ENCODE measurements around the gene KLHL26.
A peak's percentile ranks its signal among the peaks of the same experiment; 100 is the strongest.

The KLHL26 gene

DNA sequence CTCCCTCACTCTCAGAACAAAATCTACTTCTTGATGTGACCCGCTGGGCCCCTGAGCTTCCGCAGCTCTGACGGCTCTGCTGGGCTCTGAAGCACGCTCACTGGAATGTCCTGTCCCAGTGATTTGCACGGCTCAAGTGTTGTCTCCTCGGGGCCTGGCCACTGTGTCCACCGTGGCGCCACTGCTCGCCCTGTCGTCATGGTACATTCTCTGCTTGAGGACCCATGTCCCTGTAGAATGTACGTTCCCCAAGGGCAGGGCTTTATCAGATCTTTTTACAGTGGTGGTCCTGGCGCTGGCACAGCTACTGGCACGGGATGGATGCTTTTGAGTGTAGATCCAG, 12.1 kb downstream of the KLHL26 start:
- DNase-seq (ENCODE audit: low read depth): peak; percentile 43

DNA sequence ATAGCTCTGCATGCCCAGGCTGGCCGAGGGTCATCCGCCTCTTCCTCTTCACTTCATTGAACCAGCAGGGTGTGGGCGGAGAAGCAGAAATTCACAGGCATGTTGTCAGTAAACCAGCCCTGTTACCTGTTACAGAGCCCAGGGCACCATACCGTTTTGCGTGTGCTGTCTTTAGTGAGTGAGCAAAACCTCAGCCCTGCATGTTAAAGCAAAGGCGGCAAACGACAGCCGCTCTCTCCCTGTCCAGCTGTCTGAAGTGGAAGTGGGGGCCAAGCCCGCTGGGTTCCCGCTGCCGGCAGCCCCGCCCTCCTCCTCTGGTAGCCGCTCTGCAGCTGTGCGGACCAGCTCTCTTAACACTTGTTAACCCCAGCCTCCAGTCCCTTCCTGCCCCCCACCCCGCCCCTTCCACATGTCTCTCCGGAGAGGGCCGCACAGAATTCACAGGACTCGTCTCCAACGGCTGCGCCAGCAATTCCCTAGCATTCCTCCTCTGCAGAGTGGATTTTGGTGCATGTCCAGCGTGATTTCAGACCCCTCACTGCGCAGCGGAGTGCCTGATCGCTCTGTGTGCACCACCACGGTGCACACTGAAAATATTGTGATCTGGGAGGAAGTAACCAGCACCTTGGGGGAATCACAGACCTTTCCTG, 12.7 kb downstream of the KLHL26 start:
- DNase-seq (ENCODE audit: low read depth): peak; percentile 51

DNA sequence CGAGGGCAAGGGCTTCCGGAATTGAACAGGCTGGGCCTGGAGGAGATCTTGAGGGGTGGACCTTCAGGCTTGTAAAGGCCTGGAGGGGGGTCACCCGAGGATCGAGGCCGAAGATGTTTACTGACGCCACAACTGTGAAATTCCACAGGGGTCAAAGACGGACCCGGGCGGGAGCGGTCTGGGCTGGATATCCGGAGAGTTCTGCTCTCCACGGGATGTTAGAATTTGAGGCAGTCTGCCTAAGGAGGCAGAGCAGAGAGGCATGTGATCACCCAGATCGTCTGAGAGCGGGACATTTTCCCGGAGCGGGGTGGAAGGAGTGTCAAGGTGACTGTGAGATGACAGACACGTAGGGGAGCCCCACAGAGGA, 13.2 kb downstream of the KLHL26 start:
- peak; percentile 83 for DNase-seq (ENCODE audit: low read depth)

DNA sequence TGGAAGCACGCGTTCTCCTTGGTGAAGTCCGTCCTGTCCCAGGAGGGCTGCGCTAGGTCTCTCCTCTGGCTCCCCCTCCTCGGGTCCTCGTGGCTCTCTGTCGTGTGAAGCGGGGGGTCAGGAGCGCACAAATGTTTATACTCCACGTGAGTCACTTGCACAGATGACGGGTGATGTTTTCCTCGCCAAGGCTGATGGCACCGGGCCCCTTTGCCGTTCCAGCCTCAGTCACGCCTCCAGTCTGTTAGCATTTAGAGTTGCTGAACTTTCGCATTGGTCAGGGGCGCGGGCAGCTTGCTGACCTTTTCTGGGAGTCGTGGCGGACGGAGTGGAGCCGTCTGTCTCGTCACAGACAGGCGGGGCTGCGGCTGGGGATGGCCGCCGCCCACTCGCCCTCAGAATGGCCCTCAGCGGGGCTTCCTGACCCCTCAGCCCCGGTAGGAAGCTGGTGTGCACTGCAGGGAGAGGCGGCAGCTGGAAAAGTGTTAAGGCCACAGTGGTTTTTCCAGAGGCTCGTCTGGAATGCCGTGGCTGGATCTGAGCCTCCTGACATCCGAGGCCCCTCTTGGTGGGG, 13.7 kb downstream of the KLHL26 start:
- peak; percentile 94 for DNase-seq (ENCODE audit: low read depth)

DNA sequence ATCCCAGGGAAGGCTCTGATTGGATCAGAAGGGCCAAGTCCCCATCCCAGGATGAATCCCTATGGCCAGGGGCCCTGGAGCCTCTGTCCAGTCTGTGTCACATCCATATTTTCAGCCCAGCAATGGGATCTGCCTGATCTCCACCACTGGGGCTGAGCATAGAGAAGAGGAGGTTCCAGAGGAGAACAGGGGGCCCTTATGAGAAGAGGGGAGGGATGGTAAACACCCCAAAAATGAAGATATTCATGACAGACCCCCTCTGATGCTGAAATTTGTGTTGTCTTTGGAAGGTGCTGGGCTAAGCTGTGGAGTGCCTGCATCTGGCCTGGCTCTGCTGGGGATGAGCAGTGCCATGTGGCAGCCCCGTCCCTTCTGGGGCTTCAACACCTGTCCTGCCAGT, 14.5 kb downstream of the KLHL26 start:
- no peak for DNase-seq (ENCODE audit: low read depth)

DNA sequence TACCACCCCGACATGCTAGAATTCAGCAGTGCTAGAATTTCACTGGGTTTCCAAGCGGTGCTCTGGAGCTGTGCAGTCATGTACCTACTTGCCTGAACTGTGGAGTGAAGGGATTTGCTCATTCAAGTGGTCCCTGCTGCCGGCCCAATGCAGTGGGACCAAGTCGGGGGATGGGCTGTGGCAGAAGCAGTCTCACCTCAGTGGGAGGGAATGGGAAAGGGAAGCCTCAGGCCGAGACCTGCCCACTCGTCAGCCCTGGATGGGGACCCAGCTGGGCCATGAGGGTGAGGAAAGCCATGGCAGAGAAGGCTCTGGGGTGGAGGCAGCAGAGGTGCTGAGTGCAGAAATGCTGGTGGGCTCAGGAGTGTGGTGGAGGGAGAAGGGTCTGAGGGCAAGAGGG, 14.9 kb downstream of the KLHL26 start:
- DNase-seq (ENCODE audit: low read depth): no peak

DNA sequence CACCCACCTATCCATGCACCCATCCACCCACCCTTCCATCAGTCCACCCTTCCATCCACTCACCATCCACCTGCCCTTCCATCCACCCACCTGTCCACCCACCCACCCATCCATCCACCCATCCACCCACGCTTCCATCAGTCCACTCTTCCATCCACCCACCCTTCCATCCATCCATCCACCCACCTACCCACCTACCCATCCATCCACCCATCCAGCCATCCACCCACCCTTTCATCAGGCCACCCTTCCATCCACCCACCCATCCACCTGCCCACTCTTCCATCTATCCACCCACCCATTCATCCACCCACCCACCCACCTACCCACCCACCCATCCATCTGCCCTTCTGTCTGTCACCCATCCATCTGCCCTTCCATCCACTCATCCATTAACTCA, 17.0 kb downstream of the KLHL26 start:
- no peak for DNase-seq (ENCODE audit: low read depth)

DNA sequence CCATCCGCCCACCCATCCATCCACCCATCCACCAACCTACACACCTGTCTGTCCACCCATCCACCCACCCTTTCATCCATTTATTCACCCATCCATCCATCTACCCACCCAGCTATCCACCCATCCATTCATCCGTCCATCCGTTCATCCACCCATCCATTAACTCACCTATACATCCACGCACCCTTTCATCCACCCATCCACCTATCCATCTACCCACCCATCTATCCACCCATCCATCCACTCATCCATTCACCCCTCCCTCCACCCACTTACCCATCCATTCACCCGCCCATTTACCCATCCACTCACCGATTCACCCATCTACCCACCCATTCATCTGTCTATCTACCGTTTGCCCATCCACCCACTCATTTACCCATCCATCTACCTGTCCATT, 17.6 kb downstream of the KLHL26 start:
- DNase-seq (ENCODE audit: low read depth): no peak

DNA sequence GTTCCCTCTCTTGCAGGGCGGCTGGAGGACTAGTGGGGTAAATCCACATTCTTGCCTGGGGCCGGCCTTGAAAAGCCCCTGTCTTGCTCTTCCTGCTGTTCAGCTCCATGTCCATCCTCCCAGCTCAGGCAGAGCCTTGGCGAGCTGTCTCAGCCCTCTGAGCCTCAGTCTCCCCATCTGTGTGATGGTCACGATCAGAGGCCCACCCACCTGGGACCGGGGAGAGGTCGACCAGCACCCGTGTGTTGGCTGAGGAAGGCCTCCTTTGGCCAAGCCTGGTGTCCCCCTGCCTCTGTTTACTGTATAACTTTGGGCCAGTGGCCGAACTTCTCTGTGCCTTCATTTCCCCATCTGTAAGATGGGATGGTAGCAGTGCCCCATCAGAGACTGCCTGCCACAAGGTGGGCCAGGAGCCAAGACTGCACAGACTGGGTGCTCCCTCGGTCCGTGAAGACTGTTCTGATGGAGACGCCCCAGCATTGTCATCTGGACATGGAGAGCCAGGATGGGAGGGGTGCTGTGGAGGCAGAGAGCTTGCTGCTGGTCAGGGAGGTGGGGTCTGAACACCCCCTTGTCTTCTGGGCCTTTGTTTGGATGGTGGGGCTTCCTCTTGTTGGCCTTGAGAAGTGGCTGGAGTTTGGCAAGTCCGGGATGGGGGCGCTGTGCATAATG, 18.5 kb downstream of the KLHL26 start:
- DNase-seq (ENCODE audit: low read depth): no peak

DNA sequence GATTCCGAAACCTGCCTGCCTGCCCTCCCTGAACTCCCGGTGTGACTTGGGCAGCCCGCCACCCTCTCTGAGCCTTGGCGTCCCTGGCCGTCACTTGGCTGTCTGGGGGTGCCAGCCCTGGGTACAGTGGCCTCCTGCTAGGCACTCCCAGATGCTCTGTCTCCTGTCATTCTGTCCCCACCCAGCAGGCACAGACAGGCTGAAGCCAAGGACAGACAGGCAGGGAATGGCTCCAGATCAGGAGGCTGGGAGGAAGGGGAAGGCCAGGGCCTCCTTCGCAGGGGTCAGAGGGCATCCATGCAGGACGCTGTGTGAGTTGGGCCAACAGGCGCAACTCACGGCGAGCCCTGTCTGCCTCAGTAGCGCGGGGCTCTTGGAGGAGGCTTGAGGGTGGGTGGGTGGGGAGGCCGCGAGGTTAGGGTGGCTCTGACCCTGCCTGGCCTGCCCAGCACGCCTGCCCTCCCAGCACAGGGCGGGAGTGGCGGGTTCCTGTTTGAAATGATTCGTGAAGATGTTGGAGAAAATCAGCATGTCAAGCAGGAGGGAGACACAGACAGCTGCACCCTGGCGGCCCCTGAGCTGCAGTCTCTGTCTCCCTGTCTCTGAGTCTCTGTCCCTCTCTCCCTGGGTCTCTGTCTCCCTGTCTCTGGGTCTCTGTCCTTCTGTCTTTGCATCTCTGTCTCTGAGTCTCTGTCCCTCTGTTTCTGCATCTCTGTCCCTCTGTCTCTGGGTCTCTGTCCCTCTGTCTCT, 19.7 kb downstream of the KLHL26 start:
- no peak for DNase-seq (ENCODE audit: low read depth)

DNA sequence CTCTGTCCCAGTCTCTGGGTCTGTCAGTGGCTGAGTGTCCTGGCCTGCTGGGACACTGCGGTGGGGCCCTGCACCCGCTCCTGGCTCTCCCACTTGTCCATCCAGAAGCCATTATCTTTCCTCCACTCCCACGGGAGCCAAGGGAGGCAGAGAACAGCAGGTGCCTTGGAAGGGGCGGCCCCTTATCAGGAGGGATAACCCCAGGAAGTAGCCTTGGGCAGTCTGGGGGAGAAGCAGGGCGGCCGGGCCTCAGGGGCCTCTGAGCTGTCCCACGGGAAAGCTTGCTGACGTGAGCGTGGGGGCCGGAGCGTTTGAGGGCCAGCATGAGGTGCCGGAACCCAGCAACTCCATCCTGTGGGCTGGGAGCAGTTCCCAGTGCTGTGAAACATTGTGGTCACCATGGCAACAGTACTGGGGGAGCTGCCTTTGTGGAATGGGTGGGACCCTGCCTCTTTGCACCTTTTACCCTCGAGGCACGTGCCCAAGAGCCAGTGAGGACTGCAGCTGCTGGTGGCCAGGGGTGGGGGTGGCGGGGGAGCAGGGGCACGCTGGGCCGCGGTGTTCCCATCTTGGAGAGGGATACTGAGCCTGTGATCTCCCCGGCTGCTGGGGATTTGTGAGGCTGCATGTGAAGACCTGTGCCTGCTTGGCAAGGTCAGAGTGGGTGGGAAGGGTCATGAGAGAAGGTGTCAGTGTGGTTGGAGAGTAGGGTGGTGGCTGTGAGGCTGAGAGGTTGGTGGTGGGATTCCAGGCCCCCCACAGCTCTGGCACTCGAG, 20.9 kb downstream of the KLHL26 start:
- peak; percentile 60 for DNase-seq (ENCODE audit: low read depth)

DNA sequence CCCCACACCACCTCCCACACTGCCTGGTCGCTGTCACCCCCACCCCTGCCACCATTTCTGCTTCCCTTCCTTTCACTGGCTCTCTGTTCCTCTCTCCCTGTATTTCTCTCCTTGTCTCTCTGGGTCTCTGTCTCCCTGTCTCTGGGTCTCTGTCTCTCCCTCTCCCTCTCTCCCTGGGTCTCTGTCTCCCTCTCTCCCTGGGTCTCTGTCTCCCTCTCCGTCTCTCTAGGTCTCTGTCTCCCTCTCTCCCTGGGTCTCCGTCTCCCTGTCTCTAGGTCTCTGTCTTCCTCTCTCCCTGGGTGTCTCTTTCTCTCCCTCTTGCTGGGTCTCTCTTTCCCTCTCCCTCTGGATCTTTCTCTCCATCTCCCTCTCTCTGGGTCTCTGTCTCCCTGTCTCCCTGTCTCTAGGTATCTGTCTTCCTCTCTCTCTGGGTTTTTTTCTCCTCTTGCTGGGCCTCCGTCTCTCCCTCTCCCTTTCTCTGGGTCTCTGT, 21.6 kb downstream of the KLHL26 start:
- no peak for DNase-seq (ENCODE audit: low read depth)

DNA sequence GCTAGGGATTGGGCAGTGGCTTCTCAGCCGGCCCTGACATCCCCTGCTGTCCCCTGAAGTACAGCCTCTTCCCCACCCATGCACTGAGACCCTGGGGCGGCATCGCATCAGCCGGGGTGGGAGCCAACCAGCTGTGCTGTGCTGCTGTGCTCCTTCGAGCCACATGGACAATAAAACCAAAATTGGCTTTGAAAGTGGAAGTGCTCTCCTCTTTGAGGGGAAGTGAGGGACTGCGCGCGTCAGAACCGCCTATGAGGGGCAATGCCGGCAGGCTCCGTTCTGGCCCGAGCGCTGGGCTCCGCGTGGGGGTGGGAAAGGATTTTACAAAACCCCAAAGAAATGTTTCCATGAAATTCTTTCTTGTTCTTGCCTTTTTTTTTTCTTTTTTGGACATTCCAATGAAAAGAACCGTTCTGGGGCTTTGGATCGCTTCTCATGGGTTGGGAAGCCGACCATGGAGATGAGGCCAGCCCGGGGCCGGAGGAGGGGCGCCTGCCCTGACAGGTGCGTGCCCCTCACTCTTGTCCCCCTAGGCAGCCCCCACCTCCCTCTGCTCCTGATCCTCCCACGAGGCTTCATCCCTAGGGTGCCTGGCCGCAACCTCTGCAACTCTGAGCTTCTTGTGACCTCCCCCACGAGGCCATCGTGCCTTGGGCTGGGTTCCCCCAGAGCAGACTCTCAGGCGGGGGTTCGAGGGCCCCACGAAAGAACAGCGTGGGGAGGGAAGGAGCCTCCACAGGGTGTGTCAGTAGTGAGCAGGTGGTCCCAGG, 22.6 kb downstream of the KLHL26 start:
- DNase-seq (ENCODE audit: low read depth): no peak

DNA sequence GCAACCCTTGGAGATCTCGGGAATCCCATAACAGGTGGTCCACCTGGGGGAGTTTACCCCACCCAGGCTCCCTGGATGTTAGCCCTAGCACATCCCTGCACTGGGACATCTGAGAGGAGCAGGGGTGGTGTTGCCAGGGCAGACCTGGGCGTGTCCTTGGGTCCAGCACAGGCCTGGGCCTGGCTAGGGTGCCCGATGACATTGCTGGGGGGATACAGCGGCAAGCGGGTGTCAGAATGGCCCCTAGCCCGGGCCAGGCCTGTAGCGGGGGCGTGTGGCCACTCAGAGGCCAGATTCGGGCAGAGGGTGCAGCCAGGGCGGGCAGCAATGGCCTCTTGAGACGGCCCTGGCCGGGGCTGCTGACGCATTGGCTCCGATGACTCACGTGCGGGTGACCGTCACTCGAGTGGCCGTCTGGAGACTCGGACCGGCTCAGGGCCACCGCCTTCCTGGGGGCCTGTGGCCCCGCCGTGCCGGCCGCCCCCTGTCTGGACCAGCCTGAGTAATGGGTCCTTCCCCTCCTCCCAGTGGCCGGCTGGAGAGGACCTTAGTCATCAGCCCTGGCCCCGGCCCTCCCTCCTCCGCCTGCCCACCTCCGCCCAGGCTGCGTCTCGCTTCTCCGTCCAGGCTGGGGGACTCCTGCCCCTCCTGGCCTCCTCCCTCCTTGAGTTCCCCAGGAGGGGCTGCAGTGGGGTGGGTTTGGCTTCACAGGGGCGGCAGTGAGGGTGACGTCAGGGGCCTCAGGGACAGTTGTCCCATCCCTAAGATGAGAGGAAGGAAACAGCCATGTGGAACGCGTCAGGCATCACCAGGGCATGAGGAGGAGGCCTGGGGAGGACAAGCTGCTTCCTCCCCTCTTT, 23.5 kb downstream of the KLHL26 start:
- peak; percentile 67 for DNase-seq (ENCODE audit: low read depth)

DNA sequence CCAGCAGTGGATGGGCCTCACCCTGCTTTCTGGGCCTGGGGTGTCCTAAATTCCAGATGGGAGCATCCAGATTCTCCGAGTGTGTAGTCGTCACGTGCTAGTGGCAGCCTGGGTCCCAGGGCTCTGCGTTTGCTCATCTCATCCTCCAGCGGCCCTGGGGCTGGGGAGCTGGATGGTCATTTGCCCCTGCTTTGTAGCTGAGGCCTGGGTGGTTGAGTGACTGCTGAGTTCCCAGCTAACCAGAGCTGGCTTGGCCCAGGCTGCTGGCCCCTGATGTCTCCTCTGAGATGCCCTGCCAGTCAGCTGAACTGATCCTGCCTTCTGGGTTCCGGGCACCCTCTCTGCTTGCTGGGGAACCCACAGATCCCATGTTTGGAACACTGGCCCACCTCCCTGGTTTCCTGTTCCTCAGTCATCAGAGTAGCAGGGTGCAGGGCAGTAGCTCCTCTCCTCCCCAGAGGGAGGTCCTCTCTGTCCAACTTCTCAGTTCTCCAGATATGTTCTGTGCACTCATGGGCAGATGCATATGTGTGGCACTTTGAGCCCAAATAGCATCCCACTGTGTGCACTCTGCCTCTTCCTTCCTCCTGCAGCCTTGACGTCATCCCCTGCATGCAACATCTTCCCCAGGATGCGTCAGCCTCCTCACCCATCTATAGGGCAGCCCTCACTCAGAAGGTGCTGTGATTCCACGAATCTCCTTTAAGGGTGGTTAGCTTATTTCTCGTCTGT, 24.3 kb downstream of the KLHL26 start:
- DNase-seq (ENCODE audit: low read depth): no peak

DNA sequence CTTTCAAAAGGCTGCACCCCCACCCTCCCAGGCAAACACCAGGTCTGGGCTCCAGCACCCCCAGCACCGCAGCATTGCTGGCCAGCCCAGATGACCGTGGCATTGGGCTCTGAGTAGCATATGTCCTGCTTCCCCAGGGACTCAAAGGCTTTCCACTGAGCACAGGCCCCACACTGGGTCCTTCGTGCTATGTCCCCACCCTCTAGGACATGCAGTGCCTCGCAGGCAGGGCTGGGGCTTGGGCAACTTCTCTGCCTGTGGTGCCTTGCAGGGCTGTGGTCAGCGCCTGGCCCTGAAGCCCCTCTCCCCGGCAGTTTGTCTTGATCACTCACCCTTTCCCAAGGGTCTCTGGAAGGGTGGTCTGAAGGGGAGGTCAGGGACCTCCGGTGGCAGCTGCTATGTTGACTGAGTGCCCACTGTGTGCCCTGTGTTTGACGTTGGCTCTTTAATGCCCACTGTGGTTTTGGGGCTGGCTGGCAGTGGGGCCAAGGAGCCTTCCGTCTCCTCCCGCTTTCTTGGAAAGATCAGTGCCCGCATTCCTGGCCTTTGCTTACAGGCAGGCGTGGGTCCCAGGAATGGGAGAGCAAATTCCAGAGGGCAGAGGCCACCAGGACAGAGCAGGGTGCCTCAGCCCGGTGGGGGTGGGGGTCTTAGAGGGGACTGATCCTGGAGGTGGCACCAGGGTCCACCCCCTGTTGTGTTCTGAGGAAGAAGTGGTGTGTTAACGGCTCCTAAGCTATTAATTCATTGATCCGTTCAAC, 26.3 kb downstream of the KLHL26 start:
- DNase-seq (ENCODE audit: low read depth): no peak

DNA sequence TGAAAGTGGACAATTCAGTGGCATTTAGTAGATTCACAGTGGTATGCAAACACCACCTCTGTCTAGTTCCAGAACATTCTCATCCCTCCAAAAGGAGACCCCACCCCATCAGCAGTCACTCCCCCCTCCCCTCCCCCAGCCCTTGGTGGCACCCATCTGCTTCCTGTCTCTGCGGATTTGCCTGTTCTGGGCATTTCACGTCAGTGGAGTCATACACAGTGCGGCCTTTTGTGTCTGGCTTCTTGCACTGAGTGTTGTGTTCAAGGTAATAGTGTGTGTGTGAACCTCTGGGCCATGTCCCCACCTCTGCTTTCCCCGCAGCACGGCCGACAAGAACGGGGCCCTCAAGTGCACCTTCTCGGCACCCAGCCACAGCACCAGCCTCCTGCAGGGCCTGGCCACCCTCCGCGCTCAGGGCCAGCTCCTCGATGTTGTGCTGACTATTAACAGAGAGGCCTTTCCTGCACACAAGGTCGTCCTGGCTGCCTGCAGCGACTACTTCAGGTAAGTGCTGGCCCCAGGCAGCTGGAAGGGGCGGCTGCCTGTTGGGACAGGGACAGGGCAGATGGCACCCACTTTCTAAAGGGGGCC, 27.2 kb downstream of the KLHL26 start:
- DNase-seq (ENCODE audit: low read depth): no peak

DNA sequence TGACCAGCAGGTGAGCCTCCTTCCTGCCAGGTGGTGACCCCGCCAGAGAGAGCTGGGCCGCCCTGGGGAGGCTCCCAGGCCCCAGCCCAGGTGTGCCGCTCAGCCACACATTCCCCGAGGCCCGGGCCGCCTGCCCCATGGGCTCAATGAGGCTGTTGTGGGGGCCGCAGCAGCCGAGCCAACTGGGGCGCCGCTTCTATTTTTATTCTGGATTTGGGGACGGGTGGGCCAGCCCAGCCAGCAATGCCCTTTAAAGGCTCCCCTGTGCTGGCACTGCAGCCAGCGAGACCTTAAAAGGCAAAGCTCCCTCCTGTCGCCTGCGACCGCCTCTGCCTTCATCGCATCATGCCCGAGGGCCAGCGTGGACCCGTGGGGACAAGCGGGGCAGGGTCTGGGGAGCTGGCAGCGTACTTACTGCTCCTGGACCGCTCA, 29.0 kb downstream of the KLHL26 start:
- no peak for DNase-seq (ENCODE audit: low read depth)

DNA sequence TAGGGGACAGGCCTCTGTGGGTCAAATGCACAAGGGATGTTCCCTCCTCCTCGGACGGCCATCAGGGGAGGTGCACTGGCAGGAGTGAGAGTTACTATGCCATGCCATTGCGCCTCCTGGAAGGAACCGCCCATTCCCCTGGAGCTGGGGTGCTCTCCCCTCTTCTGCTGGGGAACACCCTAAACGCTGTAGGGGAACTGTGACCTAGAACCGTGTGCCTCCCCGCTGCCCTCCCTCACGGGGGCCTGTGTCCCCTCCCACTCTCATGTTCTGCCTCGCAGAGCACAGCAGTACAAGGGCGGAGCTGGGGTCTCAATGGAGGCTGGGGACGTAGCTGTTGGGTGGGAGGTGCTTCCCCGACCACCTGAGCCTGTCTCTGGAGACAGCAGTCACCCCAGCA, 29.5 kb downstream of the KLHL26 start:
- DNase-seq (ENCODE audit: low read depth): no peak

Measured in fibroblast of gingiva (primary cell).